Activated T-cell treated with anti-CD3 and anti-CD28 coated beads, Interleukin-2, amount 50 U/mL, for 24 hours (primary cell): ENCODE results near the gene NECAB2.

Experiments
- DNase-seq: peaks from one replicate; pipeline ENCODE4 v3.0.0-alpha.2; 2020
- H3K27ac Mint-ChIP-seq: 2 replicates; pipeline ENCODE4 v1.8.0; 2020; ENCODE audit warnings: mild to moderate bottlenecking, mixed read lengths
- H3K27me3 Mint-ChIP-seq: 2 replicates; pipeline ENCODE4 v1.8.0; 2020; ENCODE audit warnings: mixed read lengths
- H3K36me3 Mint-ChIP-seq: 2 replicates; pipeline ENCODE4 v1.8.0; 2020; ENCODE audit warnings: low read depth, mixed read lengths
- H3K4me1 Mint-ChIP-seq: 2 replicates; pipeline ENCODE4 v1.8.0; 2020; ENCODE audit warnings: low read depth, mixed read lengths
- H3K4me3 Mint-ChIP-seq: 2 replicates; pipeline ENCODE4 v1.8.0; 2020; ENCODE audit warnings: mild to moderate bottlenecking, moderate library complexity, mixed read lengths
- H3K9me3 Mint-ChIP-seq: 2 replicates; pipeline ENCODE4 v1.8.0; 2020; ENCODE audit warnings: mixed read lengths

Gene NECAB2

DNA sequence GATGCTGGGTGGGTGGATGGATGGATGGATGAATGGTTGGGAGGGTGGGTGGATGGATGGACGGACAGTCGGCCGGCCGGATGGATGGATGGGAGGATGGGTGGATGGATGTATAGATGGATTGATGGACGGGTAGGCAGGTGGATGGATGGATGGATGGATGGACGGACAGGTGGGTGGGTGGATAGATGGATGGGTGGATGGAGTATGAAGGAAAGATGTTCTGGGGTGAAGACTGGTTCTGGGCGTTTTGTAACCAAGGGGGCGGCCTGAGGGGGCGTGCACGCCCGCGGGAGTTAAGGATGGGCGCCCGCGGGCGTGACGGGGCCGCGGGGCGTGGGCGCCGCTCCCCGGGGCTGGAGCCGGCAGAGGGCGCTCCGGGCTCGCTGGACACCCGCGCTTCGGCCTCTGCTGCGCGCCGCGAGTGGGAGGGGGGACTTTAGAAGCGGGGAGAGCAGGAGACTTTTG is at the start of gene NECAB2:
TSS of gene NECAB2 (plus strand) at position 407 of the 468 bp plus-strand sequence. CDS start 405 bp downstream, outside the sequence.
- H3K9me3 Mint-ChIP-seq: no peaks in the 10 kb centered on the region
- no peak within 1 kb of the TSS for H3K27ac Mint-ChIP-seq
- DNase-seq: no peak
- peak within 1 kb of the TSS; percentile 27 for H3K4me3 Mint-ChIP-seq
- H3K36me3 Mint-ChIP-seq: no peaks in the 10 kb centered on the region
- H3K4me1 Mint-ChIP-seq: peaks cover 4% of the 10 kb centered on the region
- H3K27me3 Mint-ChIP-seq: peaks cover 35% of the 10 kb centered on the region

GRCh38 chr16:83920894-83921491 is 47.1 kb upstream of the NECAB2 start:
- Mint-ChIP-seq H3K4me1 (no peaks in the 10 kb centered on the region), H3K27me3 (no peaks in the 10 kb centered on the region), H3K9me3 (no peaks in the 10 kb centered on the region), H3K36me3 (peaks cover 39% of the 10 kb centered on the region), H3K4me3 (no peak overlapping the region), H3K27ac (no peak overlapping the region)
- no peak for DNase-seq

DNA sequence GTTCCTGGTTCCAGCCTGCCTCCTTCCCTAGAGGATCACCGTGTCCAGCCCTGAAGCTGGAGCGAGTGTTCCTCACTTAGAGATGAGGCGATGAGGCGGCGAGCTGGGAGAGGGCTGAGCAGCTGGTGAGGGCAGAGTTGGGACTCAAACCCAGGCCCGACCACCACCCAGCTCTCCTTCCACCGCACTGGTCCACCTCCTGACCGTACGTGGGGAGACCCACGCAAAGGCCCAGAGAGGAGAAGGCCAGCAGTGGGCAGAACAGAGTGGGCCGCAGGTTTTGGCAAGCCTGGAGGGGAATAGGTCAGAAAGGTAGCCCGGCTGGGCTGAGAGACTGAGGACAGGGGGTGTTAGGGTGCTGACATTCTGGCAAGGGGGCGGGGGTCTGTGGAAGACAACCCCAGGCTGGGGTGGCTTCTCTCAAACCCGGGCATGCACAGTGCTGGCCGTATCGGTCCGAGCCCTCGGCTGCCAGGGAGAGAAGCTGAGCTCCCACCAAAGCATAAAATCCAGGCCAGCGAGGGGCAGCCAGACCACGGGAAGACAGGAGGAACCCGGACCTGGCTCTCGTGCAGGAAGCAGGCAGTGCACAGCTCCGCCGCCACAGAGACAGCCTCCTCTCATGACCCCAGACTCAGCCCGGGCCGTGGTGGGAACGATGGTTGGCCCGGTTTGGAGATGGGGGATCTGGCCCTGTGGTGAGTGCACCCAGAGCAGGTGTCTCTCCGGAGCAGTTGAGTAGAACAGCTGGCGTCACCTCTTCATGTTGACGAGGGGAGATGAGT is 44.3 kb upstream of the NECAB2 start:
- H3K4me3 Mint-ChIP-seq: no peak overlapping the region
- H3K4me1 Mint-ChIP-seq: peaks cover 3% of the 10 kb centered on the region
- H3K36me3 Mint-ChIP-seq: peaks cover 14% of the 10 kb centered on the region
- no peak for DNase-seq
- no peaks in the 10 kb centered on the region for H3K27me3 Mint-ChIP-seq
- H3K9me3 Mint-ChIP-seq: no peaks in the 10 kb centered on the region
- H3K27ac Mint-ChIP-seq: no peak overlapping the region

- H3K4me1 Mint-ChIP-seq: peaks cover 3% of the 10 kb centered on the region
- H3K4me3 Mint-ChIP-seq: no peak overlapping the region
- no peak for DNase-seq
- H3K9me3 Mint-ChIP-seq: no peaks in the 10 kb centered on the region
- H3K27me3 Mint-ChIP-seq: no peaks in the 10 kb centered on the region
- H3K36me3 Mint-ChIP-seq: peaks cover 5% of the 10 kb centered on the region
- no peak overlapping the region for H3K27ac Mint-ChIP-seq
Observed at GRCh38 chr16:83924686-83925085, 43.4 kb upstream of the NECAB2 start.

DNA sequence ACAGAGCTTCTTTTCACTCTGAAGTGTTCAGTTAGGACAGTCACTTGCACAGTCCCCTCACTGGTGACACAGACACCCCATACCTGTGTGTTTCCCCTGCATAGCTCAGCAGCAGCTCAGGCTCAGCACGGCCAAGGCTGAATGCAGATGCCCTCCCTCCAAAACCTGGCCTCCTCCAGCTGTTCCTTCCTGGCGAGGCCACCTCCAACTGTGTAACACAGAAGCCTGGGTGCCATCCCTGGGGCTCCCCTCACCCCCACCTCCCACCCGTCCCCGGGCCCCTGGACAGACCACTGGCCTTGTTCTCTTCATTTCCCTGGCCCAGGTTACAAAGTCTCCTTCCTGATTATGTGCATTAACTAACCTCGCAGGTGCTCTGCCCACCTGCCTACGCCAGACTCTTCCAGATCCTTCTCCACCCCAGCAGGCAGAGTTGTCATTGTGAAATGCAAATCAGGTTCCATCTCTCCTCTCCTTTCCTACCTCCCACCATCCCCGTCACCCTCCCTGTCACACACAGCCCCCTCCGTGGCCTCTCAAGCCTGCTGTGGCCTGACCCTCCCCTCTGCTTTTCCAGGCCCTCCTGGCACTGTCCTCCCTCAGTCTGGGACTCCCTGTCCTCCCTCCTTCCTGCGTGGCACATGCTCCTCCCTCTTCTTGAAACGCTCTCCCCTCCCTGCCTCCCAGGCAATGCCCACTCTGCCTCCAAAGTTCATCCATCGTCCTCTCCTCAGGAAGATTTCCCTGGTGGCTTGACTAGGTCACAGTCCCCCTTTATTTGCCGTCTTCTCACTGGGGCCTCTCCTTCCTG is 42.7 kb upstream of the NECAB2 start:
- Mint-ChIP-seq H3K27ac (no peak overlapping the region), H3K4me3 (no peak overlapping the region), H3K9me3 (no peaks in the 10 kb centered on the region), H3K36me3 (peaks cover 3% of the 10 kb centered on the region), H3K4me1 (peaks cover 3% of the 10 kb centered on the region), H3K27me3 (no peaks in the 10 kb centered on the region)
- DNase-seq: no peak

DNA sequence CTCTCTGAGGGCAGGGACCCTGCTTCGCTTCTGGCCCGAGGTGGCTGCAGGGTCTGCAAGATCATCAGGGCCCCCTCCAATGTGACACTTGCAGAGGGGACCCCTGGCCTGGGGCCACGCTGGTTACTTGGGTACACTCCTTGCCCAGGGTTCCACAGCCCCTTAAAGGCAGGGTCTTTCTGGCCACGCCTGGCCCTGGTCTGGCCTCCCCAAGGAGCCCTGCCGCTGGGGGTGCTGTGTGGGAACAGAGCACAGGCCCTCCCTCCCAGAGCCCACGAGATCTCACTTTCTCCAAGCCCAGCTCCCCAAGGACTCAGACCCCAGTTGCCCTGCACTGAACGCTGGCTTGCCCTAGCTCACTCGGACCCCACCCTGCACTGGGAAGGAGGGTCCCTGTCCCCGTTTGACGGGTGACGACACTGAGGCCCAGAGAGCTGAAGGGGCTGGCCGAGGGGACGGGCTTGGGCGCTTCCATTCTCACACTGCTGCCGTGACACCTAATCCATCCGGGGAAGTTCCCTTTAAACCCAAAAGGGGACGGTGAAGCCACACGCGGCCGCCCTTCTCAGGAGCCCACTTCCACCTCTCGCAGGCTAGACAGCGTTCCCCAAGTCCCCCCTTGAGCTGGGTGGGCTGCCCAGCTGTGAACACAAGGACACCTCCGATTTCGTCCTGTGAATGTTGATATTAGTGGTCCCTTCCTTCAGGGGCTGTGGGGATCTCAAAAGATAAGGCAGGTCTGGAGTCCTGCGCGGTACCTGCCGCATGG is 41.9 kb upstream of the NECAB2 start:
- Mint-ChIP-seq H3K4me1 (peaks cover 3% of the 10 kb centered on the region), H3K27me3 (no peaks in the 10 kb centered on the region), H3K4me3 (no peak overlapping the region), H3K36me3 (no peaks in the 10 kb centered on the region), H3K27ac (no peak overlapping the region), H3K9me3 (no peaks in the 10 kb centered on the region)
- no peak for DNase-seq

DNA sequence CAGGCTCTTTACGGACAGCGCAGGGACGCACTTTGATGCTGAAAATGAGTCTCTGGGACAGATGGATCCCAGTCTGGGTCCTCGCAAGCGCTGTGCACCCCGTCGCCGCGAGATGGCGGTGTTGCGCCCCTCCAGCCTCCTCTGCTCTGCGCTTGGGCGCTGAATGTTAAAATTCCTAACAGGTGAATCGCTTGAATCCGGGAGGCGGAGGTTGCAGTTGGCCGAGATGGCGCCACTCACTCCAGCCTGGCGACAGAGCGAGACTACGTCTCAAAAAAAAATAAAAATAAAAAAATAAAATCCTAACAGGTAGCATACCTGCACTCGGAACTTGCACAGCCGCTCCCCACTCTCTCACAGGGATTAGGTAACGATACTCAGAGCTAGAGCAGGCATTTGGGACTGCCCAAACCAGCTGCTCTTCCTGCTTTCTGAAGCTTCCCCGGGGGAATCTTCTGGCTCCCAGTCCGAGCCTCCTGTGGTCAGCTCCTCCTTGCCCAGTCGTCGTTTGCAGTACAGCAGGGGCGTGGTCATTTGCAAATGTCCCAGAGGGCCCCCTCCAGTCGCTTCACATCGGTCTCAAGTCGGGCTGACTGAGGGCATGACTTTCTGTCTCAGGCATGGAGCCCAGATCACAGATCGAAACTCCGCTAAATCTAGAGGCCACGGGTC is 41.2 kb upstream of the NECAB2 start:
- Mint-ChIP-seq H3K9me3 (no peaks in the 10 kb centered on the region), H3K4me1 (peaks cover 3% of the 10 kb centered on the region), H3K27me3 (no peaks in the 10 kb centered on the region), H3K36me3 (no peaks in the 10 kb centered on the region), H3K4me3 (no peak overlapping the region), H3K27ac (no peak overlapping the region)
- DNase-seq: peak; percentile 82

DNA sequence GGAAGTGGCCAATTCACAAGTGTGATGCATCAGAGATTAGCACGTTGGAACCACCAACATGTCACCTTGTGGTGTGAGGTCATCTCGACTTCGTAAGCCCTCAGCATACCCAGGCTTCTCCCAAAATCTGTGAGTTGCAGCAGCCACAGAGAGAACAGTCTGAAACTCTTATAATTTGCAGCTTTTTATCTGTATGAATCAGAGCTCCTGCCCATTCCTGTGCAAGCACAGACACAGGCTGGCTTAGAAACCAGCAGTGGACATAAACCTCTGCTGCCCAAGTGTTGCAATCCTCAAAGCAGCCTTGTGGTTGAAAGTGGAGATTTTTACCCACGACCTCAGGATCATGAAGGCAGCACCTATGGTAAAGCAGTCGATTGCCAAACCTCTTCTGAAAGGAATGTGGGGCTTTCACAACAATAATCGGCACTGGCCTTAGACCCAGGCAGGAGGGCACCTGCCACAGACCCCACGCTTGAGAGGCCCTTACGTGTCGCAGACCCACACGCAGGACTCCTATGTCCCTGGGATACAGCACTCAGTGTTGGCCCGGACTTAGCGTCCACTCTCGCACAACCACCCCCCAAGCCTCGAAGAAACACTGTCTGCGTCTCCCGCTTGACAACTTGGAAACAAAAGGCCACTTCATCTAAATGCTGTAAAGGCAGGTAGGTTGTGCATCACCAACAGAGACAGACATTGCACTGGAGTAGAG is 39.5 kb upstream of the NECAB2 start:
- H3K4me1 Mint-ChIP-seq: peaks cover 3% of the 10 kb centered on the region
- DNase-seq: no peak
- no peaks in the 10 kb centered on the region for H3K27me3 Mint-ChIP-seq
- no peak overlapping the region for H3K27ac Mint-ChIP-seq
- H3K36me3 Mint-ChIP-seq: no peaks in the 10 kb centered on the region
- no peaks in the 10 kb centered on the region for H3K9me3 Mint-ChIP-seq
- H3K4me3 Mint-ChIP-seq: no peak overlapping the region

- Mint-ChIP-seq H3K27me3 (no peaks in the 10 kb centered on the region), H3K36me3 (no peaks in the 10 kb centered on the region), H3K4me3 (no peak overlapping the region), H3K4me1 (peaks cover 3% of the 10 kb centered on the region), H3K9me3 (no peaks in the 10 kb centered on the region), H3K27ac (no peak overlapping the region)
- DNase-seq: no peak
Observed at GRCh38 chr16:83929811-83930555, 38.1 kb upstream of the NECAB2 start.

DNA sequence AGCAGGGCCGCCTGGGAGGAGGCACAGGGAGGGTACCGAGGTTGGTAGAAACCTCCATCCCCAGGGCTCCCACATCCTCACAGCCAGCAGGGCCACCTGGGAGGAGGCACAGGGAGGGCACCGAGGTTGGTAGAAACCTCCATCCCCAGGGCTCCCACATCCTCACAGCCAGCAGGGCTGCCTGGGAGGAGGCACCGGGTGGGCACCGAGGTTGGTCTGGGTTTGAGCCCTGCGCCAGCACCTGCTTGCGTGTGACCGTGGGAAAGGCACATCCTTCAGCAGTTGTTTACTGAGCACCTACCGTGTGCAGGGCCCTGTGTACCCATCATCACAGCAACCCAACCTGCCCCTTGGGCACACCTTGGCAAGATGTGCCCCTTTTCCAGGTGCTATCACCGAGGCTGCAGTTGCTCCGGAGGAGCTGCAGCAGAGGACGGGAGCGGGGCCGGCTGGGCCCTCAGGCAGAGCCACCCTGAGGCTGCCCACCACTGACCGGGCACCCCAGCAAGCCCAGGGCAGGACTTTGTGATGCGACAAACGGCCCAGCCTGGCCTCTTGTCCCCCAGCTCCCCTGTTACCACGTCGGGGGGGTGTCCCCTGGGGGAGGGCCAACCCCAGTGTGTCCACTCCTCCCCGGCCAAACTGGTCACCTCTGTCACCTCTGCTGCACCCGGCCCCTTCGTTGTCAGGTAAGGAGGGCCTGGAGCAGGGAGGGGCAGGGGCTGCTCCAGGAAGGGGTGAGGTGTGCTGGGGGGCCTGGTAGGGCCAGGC is 37.1 kb upstream of the NECAB2 start:
- no peaks in the 10 kb centered on the region for H3K36me3 Mint-ChIP-seq
- H3K4me3 Mint-ChIP-seq: no peak overlapping the region
- no peaks in the 10 kb centered on the region for H3K9me3 Mint-ChIP-seq
- peaks cover 3% of the 10 kb centered on the region for H3K4me1 Mint-ChIP-seq
- no peak overlapping the region for H3K27ac Mint-ChIP-seq
- DNase-seq: no peak
- H3K27me3 Mint-ChIP-seq: no peaks in the 10 kb centered on the region

GRCh38 chr16:83931556-83931955 is 36.5 kb upstream of the NECAB2 start:
- H3K4me1 Mint-ChIP-seq: peaks cover 1% of the 10 kb centered on the region
- no peak overlapping the region for H3K27ac Mint-ChIP-seq
- H3K9me3 Mint-ChIP-seq: no peaks in the 10 kb centered on the region
- H3K27me3 Mint-ChIP-seq: no peaks in the 10 kb centered on the region
- no peak overlapping the region for H3K4me3 Mint-ChIP-seq
- no peak for DNase-seq
- no peaks in the 10 kb centered on the region for H3K36me3 Mint-ChIP-seq

DNA sequence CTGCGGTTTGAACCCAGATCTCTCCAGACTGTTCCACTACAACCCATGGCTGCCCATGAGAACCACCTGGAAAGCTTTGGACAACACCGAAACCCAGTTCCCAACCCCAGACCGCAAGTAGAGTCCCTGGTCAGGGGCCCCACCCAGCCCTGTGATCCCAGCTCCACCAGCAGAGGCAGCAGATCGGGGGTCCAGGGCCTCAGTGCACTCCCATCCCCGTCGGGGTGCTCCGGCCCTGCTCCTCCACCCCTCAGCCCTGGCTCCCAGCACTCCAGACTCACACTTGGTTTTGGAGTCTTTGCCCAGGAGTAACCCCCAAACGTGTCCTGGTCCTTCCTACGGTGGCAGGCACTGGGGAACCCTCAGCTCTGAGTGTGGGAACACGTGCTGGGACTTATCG is 35.7 kb upstream of the NECAB2 start:
- Mint-ChIP-seq H3K4me3 (no peak overlapping the region), H3K36me3 (no peaks in the 10 kb centered on the region), H3K27me3 (no peaks in the 10 kb centered on the region), H3K27ac (no peak overlapping the region), H3K4me1 (no peaks in the 10 kb centered on the region), H3K9me3 (no peaks in the 10 kb centered on the region)
- DNase-seq: no peak
